K562 (cell line): ENCODE data around the gene FBLIM1. TPM values are rescaled to one million over a fixed set of nuclear protein-coding genes. Genes with fewer than 3 reads are reported as not detected.

Experiments
- CBX3 ChIP-seq, 2 experiments: IDR thresholded peaks; 1 replicate in 1 of 2; 2 replicates in 1 of 2; pipeline ENCODE4 v1.6.1; 2012; ENCODE audit warnings: inconsistent platforms in 2 of 2, low read length in 2 of 2, borderline replicate concordance in 1 of 2, control low read depth in 1 of 2
- CHD4 ChIP-seq: fragments of 200-600 bp; sonication (generic); IDR thresholded peaks from 3 replicates; pipeline ENCODE4 v1.6.1; 2012; ENCODE audit warnings: low read depth, mild to moderate bottlenecking, mixed read lengths, low read length, inconsistent platforms; ENCODE audit not compliant: insufficient read depth, insufficient replicate concordance, poor library complexity, severe bottlenecking
- CXXC5 ChIP-seq: fragments of 250-450 bp; sonication (Bioruptor Pico); IDR thresholded peaks from 2 replicates; pipeline ENCODE4 v1.8.0; 2022; ENCODE audit warnings: inconsistent platforms, mild to moderate bottlenecking, moderate library complexity
- FIP1L1 ChIP-seq: fragments of 200-400 bp; formaldehyde crosslinking; IDR thresholded peaks from 2 replicates; pipeline ENCODE4 v1.6.1; 2018; ENCODE audit warnings: mild to moderate bottlenecking, low read depth, low read length; ENCODE audit not compliant: poor library complexity, severe bottlenecking
- HDAC2 ChIP-seq: fragments of 450-650 bp; IDR thresholded peaks from 2 replicates; pipeline ENCODE4 v1.6.1; 2016; ENCODE audit warnings: mild to moderate bottlenecking
- KDM1A ChIP-seq, 2 experiments: fragments of 450-650 bp; IDR thresholded peaks; 2 replicates each; pipeline ENCODE4 v1.6.1; 2016; ENCODE audit warnings: mild to moderate bottlenecking in 2 of 2
- KLF16 ChIP-seq: IDR thresholded peaks from 2 replicates; pipeline ENCODE4 v1.6.1; 2016; ENCODE audit warnings: antibody characterized with exemption
- MECOM ChIP-seq: fragments of 250-450 bp; sonication (Bioruptor Pico); IDR thresholded peaks from 2 replicates; pipeline ENCODE4 v1.8.0; 2022; ENCODE audit warnings: inconsistent platforms
- MYNN ChIP-seq, 2 experiments: sonication (generic); formaldehyde crosslinking in 1 of 2; IDR thresholded peaks; 2 replicates each; pipeline versions ENCODE4 v1.5.0 to v1.6.1; 2016 to 2020; ENCODE audit warnings: antibody characterized with exemption in 1 of 2, missing genetic modification reagents in 1 of 2
- NR3C1 ChIP-seq: sonication (generic); formaldehyde crosslinking; IDR thresholded peaks from 2 replicates; pipeline ENCODE4 v1.8.1; 2022; ENCODE audit warnings: missing genetic modification reagents
- RAD51 ChIP-seq: fragments of 450-650 bp; IDR thresholded peaks from 2 replicates; pipeline ENCODE4 v1.7.1; 2016; ENCODE audit warnings: low read depth, mild to moderate bottlenecking, borderline replicate concordance
- RUNX1 ChIP-seq: sonication (generic); IDR thresholded peaks from 2 replicates; pipeline ENCODE4 v1.6.1; 2016; ENCODE audit warnings: antibody characterized with exemption, low read depth
- SAFB2 ChIP-seq: fragments of 200-400 bp; formaldehyde crosslinking; IDR thresholded peaks from 2 replicates; pipeline ENCODE4 v1.6.1; 2018; ENCODE audit warnings: borderline replicate concordance, low read length, low read depth, moderate library complexity; ENCODE audit not compliant: severe bottlenecking
- TAF1 ChIP-seq: IDR thresholded peaks from 2 replicates; pipeline ENCODE4 v1.6.1; 2011; ENCODE audit warnings: mild to moderate bottlenecking, low read length, moderate library complexity; ENCODE audit not compliant: insufficient read depth, control insufficient read depth, severe bottlenecking; ENCODE audit errors: extremely low read depth
- polyA plus RNA-seq, 8 experiments: library from polyadenylated mRNA; depleted of rRNA in 4 of 8; stranded (reverse) in 5 of 8; unstranded in 3 of 8; fragments of >200 nt; fragmentation: Nextera tagmentation in 2 of 8; fragmentation: Illumina TruSeq in 1 of 8; extraction: Ambion mirVana in 2 of 8; extraction: Trizol in 1 of 8; gene quantifications; 2 replicates each; pipeline versions ENCODE4 v1.2.1 to v1.2.3, GENCODE V29; 2011 to 2014; ENCODE audit warnings: inconsistent platforms in 1 of 8, missing spikeins in 1 of 8
- total RNA-seq, 7 experiments: library from RNA; depleted of rRNA in 6 of 7; stranded (reverse); fragments of >200 nt in 6 of 7; fragmentation: Illumina TruSeq in 2 of 7; extraction: Trizol in 2 of 7; gene quantifications; 2 replicates each; pipeline versions ENCODE4 v1.2.1 to v1.2.3, GENCODE V29; 2011 to 2021; ENCODE audit warnings: low replicate concordance in 1 of 7
- TF ChIP-seq, protein P1 (sequence below): fragments of 250-450 bp; sonication (Bioruptor Pico); IDR thresholded peaks from 2 replicates; pipeline ENCODE4 v1.8.0; 2022; ENCODE audit warnings: moderate library complexity, mild to moderate bottlenecking, inconsistent platforms
- TF ChIP-seq, protein P2 (sequence below): IDR thresholded peaks from 2 replicates; pipeline ENCODE4 v1.6.1; 2012; ENCODE audit warnings: low read depth, low read length, improper control_type of control experiment, borderline replicate concordance
- TF ChIP-seq, protein P3 (sequence below): sonication (generic); formaldehyde crosslinking; IDR thresholded peaks from 2 replicates; pipeline ENCODE4 v1.8.0; 2022; ENCODE audit warnings: missing genetic modification reagents, mild to moderate bottlenecking, moderate library complexity, borderline replicate concordance
- TF ChIP-seq, protein P4 (sequence below): sonication (generic); formaldehyde crosslinking; IDR thresholded peaks from 2 replicates; pipeline ENCODE4 v1.8.1; 2022; ENCODE audit warnings: missing genetic modification reagents
- TF ChIP-seq, protein P5 (sequence below): fragments of 450-650 bp; formaldehyde crosslinking; IDR thresholded peaks from 2 replicates; pipeline ENCODE4 v1.4.0; 2020; ENCODE audit warnings: mild to moderate bottlenecking, moderate library complexity

The FBLIM1 gene
- total and polyA plus RNA-seq, 9 of the 15 experiments (the other 6 are each of a cell fraction or from before 2014, with no cell fraction given) = 0.14 to 0.24 TPM; not detected in 7

DNA sequence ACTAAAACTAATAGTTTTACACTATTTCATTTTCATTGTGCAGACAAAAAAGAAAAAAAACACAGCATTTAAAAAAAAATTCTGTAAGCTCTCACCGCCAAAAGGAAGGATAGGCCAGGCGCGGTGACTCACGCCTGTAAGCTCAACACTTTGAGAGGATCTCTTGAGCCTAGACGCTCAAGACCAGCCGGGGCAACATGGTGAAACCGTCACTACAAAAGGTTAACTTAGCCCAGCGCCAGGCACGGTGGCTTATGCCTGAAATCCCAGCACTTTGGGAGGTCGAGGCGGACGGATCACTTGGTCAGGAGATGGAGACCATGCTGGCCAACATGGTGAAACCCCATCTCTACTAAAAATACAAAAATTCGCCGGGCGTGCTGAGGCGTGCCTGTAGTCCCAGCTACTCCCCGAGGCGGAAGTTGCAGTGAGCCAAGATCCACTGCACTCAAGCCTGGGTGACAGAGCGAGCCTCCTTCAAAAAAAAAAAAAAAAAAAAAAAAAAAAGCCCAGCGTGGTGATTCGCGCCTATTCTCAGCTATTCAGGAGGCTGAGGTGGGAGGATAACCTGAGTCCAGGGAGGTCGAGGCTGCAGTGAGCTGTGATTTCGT lies 74.6 kb downstream of the FBLIM1 start (continued):
- TF ChIP-seq, protein P1, sequence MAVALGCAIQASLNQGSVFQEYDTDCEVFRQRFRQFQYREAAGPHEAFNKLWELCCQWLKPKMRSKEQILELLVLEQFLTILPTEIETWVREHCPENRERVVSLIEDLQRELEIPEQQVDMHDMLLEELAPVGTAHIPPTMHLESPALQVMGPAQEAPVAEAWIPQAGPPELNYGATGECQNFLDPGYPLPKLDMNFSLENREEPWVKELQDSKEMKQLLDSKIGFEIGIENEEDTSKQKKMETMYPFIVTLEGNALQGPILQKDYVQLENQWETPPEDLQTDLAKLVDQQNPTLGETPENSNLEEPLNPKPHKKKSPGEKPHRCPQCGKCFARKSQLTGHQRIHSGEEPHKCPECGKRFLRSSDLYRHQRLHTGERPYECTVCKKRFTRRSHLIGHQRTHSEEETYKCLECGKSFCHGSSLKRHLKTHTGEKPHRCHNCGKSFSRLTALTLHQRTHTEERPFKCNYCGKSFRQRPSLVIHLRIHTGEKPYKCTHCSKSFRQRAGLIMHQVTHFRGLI (CRISPR knock-in tag) = no peak
- TF ChIP-seq KLF16 (no peak), NR3C1 (CRISPR knock-in tag) (no peak), CBX3 (IDR thresholded peaks at IDR 0.05; ENCODE audit: borderline replicate concordance in 1 of 2, low read length in 2 of 2) (no peak), CXXC5 (CRISPR knock-in tag) (peak; percentile 65), KDM1A (IDR thresholded peaks at IDR 0.05) (no peak), CHD4 (no peak), RUNX1 (no peak), SAFB2 (no peak), HDAC2 (no peak; the same call in 1 of the 2 replicates), MECOM (CRISPR knock-in tag) (no peak), TAF1 (peak; percentile 90), RAD51 (no peak), FIP1L1 (no peak), MYNN (IDR thresholded peaks at IDR 0.05) (no peak), MYNN (CRISPR knock-in tag; IDR thresholded peaks at IDR 0.05) (no peak)
- TF ChIP-seq, protein P2, sequence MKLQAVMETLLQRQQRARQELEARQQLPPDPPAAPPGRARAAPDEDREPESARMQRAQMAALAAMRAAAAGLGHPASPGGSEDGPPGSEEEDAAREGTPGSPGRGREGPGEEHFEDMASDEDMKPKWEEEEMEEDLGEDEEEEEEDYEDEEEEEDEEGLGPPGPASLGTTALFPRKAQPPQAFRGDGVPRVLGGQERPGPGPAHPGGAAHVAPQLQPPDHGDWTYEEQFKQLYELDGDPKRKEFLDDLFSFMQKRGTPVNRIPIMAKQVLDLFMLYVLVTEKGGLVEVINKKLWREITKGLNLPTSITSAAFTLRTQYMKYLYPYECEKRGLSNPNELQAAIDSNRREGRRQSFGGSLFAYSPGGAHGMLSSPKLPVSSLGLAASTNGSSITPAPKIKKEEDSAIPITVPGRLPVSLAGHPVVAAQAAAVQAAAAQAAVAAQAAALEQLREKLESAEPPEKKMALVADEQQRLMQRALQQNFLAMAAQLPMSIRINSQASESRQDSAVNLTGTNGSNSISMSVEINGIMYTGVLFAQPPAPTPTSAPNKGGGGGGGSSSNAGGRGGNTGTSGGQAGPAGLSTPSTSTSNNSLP = no peak
- TF ChIP-seq, protein P3, sequence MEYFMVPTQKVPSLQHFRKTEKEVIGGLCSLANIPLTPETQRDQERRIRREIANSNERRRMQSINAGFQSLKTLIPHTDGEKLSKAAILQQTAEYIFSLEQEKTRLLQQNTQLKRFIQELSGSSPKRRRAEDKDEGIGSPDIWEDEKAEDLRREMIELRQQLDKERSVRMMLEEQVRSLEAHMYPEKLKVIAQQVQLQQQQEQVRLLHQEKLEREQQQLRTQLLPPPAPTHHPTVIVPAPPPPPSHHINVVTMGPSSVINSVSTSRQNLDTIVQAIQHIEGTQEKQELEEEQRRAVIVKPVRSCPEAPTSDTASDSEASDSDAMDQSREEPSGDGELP = peak; percentile 55; the same call in 1 of the 2 replicates
- TF ChIP-seq, protein P4, sequence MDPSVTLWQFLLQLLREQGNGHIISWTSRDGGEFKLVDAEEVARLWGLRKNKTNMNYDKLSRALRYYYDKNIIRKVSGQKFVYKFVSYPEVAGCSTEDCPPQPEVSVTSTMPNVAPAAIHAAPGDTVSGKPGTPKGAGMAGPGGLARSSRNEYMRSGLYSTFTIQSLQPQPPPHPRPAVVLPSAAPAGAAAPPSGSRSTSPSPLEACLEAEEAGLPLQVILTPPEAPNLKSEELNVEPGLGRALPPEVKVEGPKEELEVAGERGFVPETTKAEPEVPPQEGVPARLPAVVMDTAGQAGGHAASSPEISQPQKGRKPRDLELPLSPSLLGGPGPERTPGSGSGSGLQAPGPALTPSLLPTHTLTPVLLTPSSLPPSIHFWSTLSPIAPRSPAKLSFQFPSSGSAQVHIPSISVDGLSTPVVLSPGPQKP (CRISPR knock-in tag) = no peak
- TF ChIP-seq, protein P5, sequence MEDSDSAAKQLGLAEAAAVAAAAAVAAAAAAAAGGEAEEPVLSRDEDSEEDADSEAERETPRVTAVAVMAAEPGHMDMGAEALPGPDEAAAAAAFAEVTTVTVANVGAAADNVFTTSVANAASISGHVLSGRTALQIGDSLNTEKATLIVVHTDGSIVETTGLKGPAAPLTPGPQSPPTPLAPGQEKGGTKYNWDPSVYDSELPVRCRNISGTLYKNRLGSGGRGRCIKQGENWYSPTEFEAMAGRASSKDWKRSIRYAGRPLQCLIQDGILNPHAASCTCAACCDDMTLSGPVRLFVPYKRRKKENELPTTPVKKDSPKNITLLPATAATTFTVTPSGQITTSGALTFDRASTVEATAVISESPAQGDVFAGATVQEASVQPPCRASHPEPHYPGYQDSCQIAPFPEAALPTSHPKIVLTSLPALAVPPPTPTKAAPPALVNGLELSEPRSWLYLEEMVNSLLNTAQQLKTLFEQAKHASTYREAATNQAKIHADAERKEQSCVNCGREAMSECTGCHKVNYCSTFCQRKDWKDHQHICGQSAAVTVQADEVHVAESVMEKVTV (CRISPR knock-in tag) = 0 out of 2 replicates have a peak, but pooled peaks have one; percentile 6
